GM21528 (cell line): Measurements from ENCODE around the gene ACOT8.
"Not testable (repeated sequence)": the region's sequence is repeated elsewhere in the genome, so short reads cannot be mapped to it uniquely, and the experiment has no call there.

ENCODE experiments used
- ATAC-seq: cut with Tn5 transposase; IDR thresholded peaks from one replicate; pipeline ENCODE4 v1.9.1; 2021; ENCODE audit warnings: mild to moderate bottlenecking, moderate library complexity; ENCODE audit not compliant: unreplicated experiment, low FRiP score

ACOT8 gene

GRCh38 chr20:45798935-45799642 lies 58.1 kb downstream of the ACOT8 start:
- no peak for ATAC-seq

- ATAC-seq: not testable (repeated sequence)
Measured at GRCh38 chr20:45797955-45798354, 59.2 kb downstream of the ACOT8 start.

GRCh38 chr20:45797510-45797909 lies 59.7 kb downstream of the ACOT8 start:
- ATAC-seq: not testable (repeated sequence)

GRCh38 chr20:45796337-45797065 lies 60.7 kb downstream of the ACOT8 start:
- ATAC-seq: no peak

- ATAC-seq: no peak
Measured at GRCh38 chr20:45792317-45793118, 64.7 kb downstream of the ACOT8 start.
